Glutamatergic neuron (in vitro differentiated cells): ENCODE measurements around the gene ADRA2C. TPM values are rescaled to one million over a fixed set of nuclear protein-coding genes. Genes with fewer than 3 reads are reported as not detected.
A peak's percentile ranks its signal among the peaks of the same experiment; 100 is the strongest.

ENCODE experiments used
- DNase-seq: peaks from one replicate; pipeline ENCODE4 v3.0.0; 2022
- H3K27ac Mint-ChIP-seq: one replicate; pipeline ENCODE4 v1.8.0; 2020; ENCODE audit warnings: mild to moderate bottlenecking, mixed read lengths, inconsistent platforms; ENCODE audit not compliant: unreplicated experiment
- H3K27me3 Mint-ChIP-seq: one replicate; pipeline ENCODE4 v1.8.0; 2020; ENCODE audit warnings: mild to moderate bottlenecking, moderate library complexity, mixed read lengths, inconsistent platforms; ENCODE audit not compliant: unreplicated experiment
- H3K36me3 Mint-ChIP-seq: one replicate; pipeline ENCODE4 v1.8.0; 2020; ENCODE audit warnings: mild to moderate bottlenecking, mixed read lengths, inconsistent platforms; ENCODE audit not compliant: unreplicated experiment
- H3K4me1 Mint-ChIP-seq: one replicate; pipeline ENCODE4 v1.8.0; 2020; ENCODE audit warnings: mild to moderate bottlenecking, low read depth, mixed read lengths, inconsistent platforms; ENCODE audit not compliant: unreplicated experiment
- H3K4me3 Mint-ChIP-seq: one replicate; pipeline ENCODE4 v1.8.0; 2020; ENCODE audit warnings: mild to moderate bottlenecking, mixed read lengths, inconsistent platforms; ENCODE audit not compliant: unreplicated experiment
- H3K9me3 Mint-ChIP-seq: one replicate; pipeline ENCODE4 v1.8.0; 2020; ENCODE audit warnings: mild to moderate bottlenecking, moderate library complexity, mixed read lengths, inconsistent platforms; ENCODE audit not compliant: unreplicated experiment
- total RNA-seq: library from RNA; stranded (reverse); fragmentation: NEBNext Ultra II Directional; extraction: Animal tissue kit (Norgen Biotek cat#: 25700); gene quantifications from one replicate; pipeline ENCODE4 v1.2.1, GENCODE V29; 2021; ENCODE audit not compliant: unreplicated experiment
- TF ChIP-seq, protein P1 (sequence below): fragments of 200-600 bp; sonication (generic); IDR thresholded peaks from one replicate; pipeline ENCODE4 v1.5.0; 2021; ENCODE audit not compliant: partially characterized antibody, unreplicated experiment

Gene ADRA2C
- total RNA-seq, 1 donor from 2014 or later = 4.8 TPM

- Mint-ChIP-seq H3K27me3 (peaks cover 12% of the 10 kb centered on the region), H3K4me1 (peaks cover 12% of the 10 kb centered on the region), H3K27ac (peak overlapping the region; percentile 39), H3K36me3 (peaks cover 7% of the 10 kb centered on the region), H3K9me3 (peaks cover 3% of the 10 kb centered on the region), H3K4me3 (no peak overlapping the region)
- no peak for DNase-seq
- TF ChIP-seq, protein P1, sequence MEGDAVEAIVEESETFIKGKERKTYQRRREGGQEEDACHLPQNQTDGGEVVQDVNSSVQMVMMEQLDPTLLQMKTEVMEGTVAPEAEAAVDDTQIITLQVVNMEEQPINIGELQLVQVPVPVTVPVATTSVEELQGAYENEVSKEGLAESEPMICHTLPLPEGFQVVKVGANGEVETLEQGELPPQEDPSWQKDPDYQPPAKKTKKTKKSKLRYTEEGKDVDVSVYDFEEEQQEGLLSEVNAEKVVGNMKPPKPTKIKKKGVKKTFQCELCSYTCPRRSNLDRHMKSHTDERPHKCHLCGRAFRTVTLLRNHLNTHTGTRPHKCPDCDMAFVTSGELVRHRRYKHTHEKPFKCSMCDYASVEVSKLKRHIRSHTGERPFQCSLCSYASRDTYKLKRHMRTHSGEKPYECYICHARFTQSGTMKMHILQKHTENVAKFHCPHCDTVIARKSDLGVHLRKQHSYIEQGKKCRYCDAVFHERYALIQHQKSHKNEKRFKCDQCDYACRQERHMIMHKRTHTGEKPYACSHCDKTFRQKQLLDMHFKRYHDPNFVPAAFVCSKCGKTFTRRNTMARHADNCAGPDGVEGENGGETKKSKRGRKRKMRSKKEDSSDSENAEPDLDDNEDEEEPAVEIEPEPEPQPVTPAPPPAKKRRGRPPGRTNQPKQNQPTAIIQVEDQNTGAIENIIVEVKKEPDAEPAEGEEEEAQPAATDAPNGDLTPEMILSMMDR = no peak
Observed at GRCh38 chr4:3719836-3720235, 46.3 kb upstream of the ADRA2C start.

GRCh38 chr4:3720466-3720865, 45.7 kb upstream of the ADRA2C start:
- Mint-ChIP-seq H3K4me3 (peak overlapping the region; percentile 55), H3K27ac (no peak overlapping the region), H3K27me3 (peaks cover 12% of the 10 kb centered on the region), H3K36me3 (peaks cover 7% of the 10 kb centered on the region), H3K4me1 (peaks cover 12% of the 10 kb centered on the region), H3K9me3 (peaks cover 3% of the 10 kb centered on the region)
- no peak for DNase-seq
- TF ChIP-seq, protein P1 = no peak

DNA sequence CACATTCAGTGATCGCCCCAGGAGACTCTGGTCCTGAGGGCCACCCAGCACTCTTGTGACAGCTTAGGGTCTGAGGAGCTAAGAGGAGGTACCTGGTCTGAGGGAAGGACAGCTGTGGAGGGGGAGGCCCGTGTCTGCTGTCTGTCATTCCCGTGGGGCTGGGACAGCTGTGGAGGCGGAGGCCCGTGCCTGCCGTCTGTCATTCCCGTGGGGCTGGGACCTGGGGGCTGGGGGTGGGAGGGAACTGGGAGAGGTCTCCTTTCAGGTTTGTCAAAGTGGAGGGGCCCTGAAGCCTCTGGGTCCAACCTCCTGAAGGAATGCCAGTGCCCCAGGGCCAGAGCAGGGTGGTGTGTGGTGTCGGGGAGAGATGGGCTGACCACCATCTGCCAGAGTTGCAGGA, 45.0 kb upstream of the ADRA2C start:
- peaks cover 7% of the 10 kb centered on the region for H3K36me3 Mint-ChIP-seq
- peaks cover 12% of the 10 kb centered on the region for H3K27me3 Mint-ChIP-seq
- H3K4me1 Mint-ChIP-seq = peaks cover 12% of the 10 kb centered on the region
- no peak overlapping the region for H3K4me3 Mint-ChIP-seq
- DNase-seq = no peak
- H3K27ac Mint-ChIP-seq = no peak overlapping the region
- TF ChIP-seq, protein P1 = no peak
- H3K9me3 Mint-ChIP-seq = peaks cover 3% of the 10 kb centered on the region

- peaks cover 7% of the 10 kb centered on the region for H3K36me3 Mint-ChIP-seq
- peaks cover 3% of the 10 kb centered on the region for H3K9me3 Mint-ChIP-seq
- peaks cover 12% of the 10 kb centered on the region for H3K4me1 Mint-ChIP-seq
- H3K27me3 Mint-ChIP-seq = peaks cover 12% of the 10 kb centered on the region
- TF ChIP-seq, protein P1 = no peak
- no peak overlapping the region for H3K4me3 Mint-ChIP-seq
- no peak for DNase-seq
- H3K27ac Mint-ChIP-seq = no peak overlapping the region
Observed at GRCh38 chr4:3721627-3722026, 44.6 kb upstream of the ADRA2C start.

- Mint-ChIP-seq H3K4me1 (peaks cover 12% of the 10 kb centered on the region), H3K9me3 (peaks cover 3% of the 10 kb centered on the region), H3K4me3 (no peak overlapping the region), H3K27me3 (peaks cover 8% of the 10 kb centered on the region), H3K27ac (no peak overlapping the region), H3K36me3 (peaks cover 7% of the 10 kb centered on the region)
- DNase-seq = no peak
- TF ChIP-seq, protein P1 = no peak
Observed at GRCh38 chr4:3722446-3723231, 43.5 kb upstream of the ADRA2C start.
